Endodermal cell (in vitro differentiated cells): Measurements from ENCODE around the gene SLX4IP. TPM values are rescaled to one million over a fixed set of nuclear protein-coding genes. Genes with fewer than 3 reads are reported as not detected.

ENCODE experiments used
- DNase-seq: peaks from one replicate; pipeline ENCODE4 v3.0.0-alpha.2; 2017
- H3K27ac ChIP-seq: 2 replicates; pipeline ENCODE4 v1.5.1; 2013; ENCODE audit warnings: mild to moderate bottlenecking, low read depth, low read length, moderate library complexity
- H3K27me3 ChIP-seq: 2 replicates; pipeline ENCODE4 v1.6.1; 2013; ENCODE audit warnings: mild to moderate bottlenecking, low read length, moderate library complexity; ENCODE audit not compliant: insufficient read depth, control insufficient read depth, poor library complexity, severe bottlenecking
- H3K36me3 ChIP-seq: 2 replicates; pipeline ENCODE4 v1.7.0; 2013; ENCODE audit warnings: mild to moderate bottlenecking, low read length, moderate library complexity; ENCODE audit not compliant: control insufficient read depth, insufficient read depth
- H3K4me1 ChIP-seq: one replicate; pipeline ENCODE4 v1.7.0; 2013; ENCODE audit warnings: low read length; ENCODE audit not compliant: control insufficient read depth, insufficient read depth
- H3K4me3 ChIP-seq: 2 replicates; pipeline ENCODE4 v1.5.1; 2013; ENCODE audit warnings: mild to moderate bottlenecking, low read length, moderate library complexity
- H3K9ac ChIP-seq: 2 replicates; pipeline ENCODE4 v1.6.1; 2013; ENCODE audit warnings: mild to moderate bottlenecking, low read length, moderate library complexity; ENCODE audit not compliant: poor library complexity, severe bottlenecking; ENCODE audit errors: extremely low read depth
- H3K9me3 ChIP-seq: 2 replicates; pipeline ENCODE4 v1.6.1; 2013; ENCODE audit warnings: mild to moderate bottlenecking, low read length, moderate library complexity; ENCODE audit not compliant: control insufficient read depth
- H3K27ac Mint-ChIP-seq: 2 replicates; pipeline ENCODE4 v1.8.0; 2020; ENCODE audit warnings: mixed read lengths
- H3K27me3 Mint-ChIP-seq: 2 replicates; pipeline ENCODE4 v1.8.0; 2021; ENCODE audit warnings: mild to moderate bottlenecking, mixed read lengths; ENCODE audit not compliant: insufficient read depth
- H3K36me3 Mint-ChIP-seq: 2 replicates; pipeline ENCODE4 v1.8.0; 2020; ENCODE audit warnings: low read depth, mixed read lengths
- H3K4me1 Mint-ChIP-seq: 2 replicates; pipeline ENCODE4 v1.8.0; 2020; ENCODE audit warnings: mixed read lengths
- H3K4me3 Mint-ChIP-seq: 2 replicates; pipeline ENCODE4 v1.8.0; 2020; ENCODE audit warnings: mild to moderate bottlenecking, moderate library complexity, mixed read lengths
- H3K9me3 Mint-ChIP-seq: 2 replicates; pipeline ENCODE4 v1.8.0; 2020; ENCODE audit warnings: mild to moderate bottlenecking, mixed read lengths
- CTCF ChIP-seq: fragments of 200-600 bp; sonication (generic); conservative IDR thresholded peaks from 2 replicates; pipeline ENCODE4 v1.5.0; 2021; ENCODE audit warnings: antibody characterized with exemption, mild to moderate bottlenecking
- WGBS, 2 experiments: methylation state at CpG; one replicate each; pipeline versions ENCODE4 v1.1.5 to v1.1.7; 2013; ENCODE audit warnings: missing lambda C conversion rate in 2 of 2, mixed read lengths in 1 of 2; ENCODE audit not compliant: insufficient coverage in 1 of 2, insufficient read length in 1 of 2; 5-methylcytosine and 5-hydroxymethylcytosine counted together
- total RNA-seq, 2 donors: library from RNA; stranded (reverse); fragmentation: NEBNext Ultra II Directional in 1 of 2; extraction: Animal tissue kit (Norgen Biotek cat#: 25700) in 1 of 2; gene quantifications; 2 replicates in 1 of 2; 3 replicates in 1 of 2; pipeline ENCODE4 v1.2.1, GENCODE V29; 2021

SLX4IP gene
- total RNA-seq, 2 donors from 2014 or later, result 9.2 to 9.5 TPM

DNA sequence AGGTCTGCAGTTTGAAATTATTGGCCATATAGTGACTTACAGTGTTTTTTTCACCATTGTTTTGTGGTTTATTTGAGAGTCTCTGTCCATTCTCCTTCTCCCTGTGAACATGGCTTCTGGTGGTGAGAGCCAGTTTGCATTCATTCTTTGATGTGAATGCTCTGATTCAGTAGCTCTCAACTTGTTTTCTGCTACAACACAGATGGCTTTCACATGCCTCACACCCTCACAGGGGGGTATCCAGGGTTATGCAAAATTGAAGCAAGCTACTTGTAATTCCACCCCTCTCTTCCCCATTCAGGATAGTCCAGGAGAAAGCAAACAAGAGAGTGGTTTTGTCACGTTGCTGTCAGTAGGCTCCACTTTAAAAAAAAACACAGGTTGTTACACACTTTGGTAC is 55.6 kb downstream of the SLX4IP start:
- Mint-ChIP-seq H3K27me3 (peaks cover 12% of the 10 kb centered on the region), H3K36me3 (no peaks in the 10 kb centered on the region), H3K4me1 (peaks cover 38% of the 10 kb centered on the region), H3K4me3 (no peak overlapping the region), H3K27ac (peak overlapping the region; percentile 84), H3K9me3 (no peaks in the 10 kb centered on the region)
- H3K9me3 ChIP-seq, result no peaks in the 10 kb centered on the region
- TF ChIP-seq CTCF, result no peak
- H3K9ac ChIP-seq, result no peak overlapping the region
- H3K27ac ChIP-seq, result peak overlapping the region; percentile 90
- DNase-seq, result peak; percentile 91
- H3K4me3 ChIP-seq, result peak overlapping the region; percentile 2
- WGBS, 2 experiments, result 0% methylated on average over 1 of the region's 1 CpG; no CpG with 5 or more reads in 1 of the 2 experiments
- H3K27me3 ChIP-seq, result peaks cover 13% of the 10 kb centered on the region
- H3K4me1 ChIP-seq, result peaks cover 15% of the 10 kb centered on the region
- no peaks in the 10 kb centered on the region for H3K36me3 ChIP-seq

GRCh38 chr20:10492065-10492464 is 57.0 kb downstream of the SLX4IP start:
- H3K36me3 Mint-ChIP-seq, result no peaks in the 10 kb centered on the region
- H3K9me3 ChIP-seq, result no peaks in the 10 kb centered on the region
- DNase-seq, result no peak
- H3K27ac Mint-ChIP-seq, result no peak overlapping the region
- H3K27ac ChIP-seq, result no peak overlapping the region
- H3K4me3 ChIP-seq, result no peak overlapping the region
- peaks cover 15% of the 10 kb centered on the region for H3K4me1 ChIP-seq
- 91 to 100% methylated on average over 1 to 2 of the region's 2 CpGs for WGBS, 2 experiments
- H3K9me3 Mint-ChIP-seq, result no peaks in the 10 kb centered on the region
- H3K27me3 Mint-ChIP-seq, result peaks cover 12% of the 10 kb centered on the region
- H3K4me3 Mint-ChIP-seq, result no peak overlapping the region
- H3K27me3 ChIP-seq, result peaks cover 13% of the 10 kb centered on the region
- TF ChIP-seq CTCF, result no peak
- no peak overlapping the region for H3K9ac ChIP-seq
- no peaks in the 10 kb centered on the region for H3K36me3 ChIP-seq
- peaks cover 38% of the 10 kb centered on the region for H3K4me1 Mint-ChIP-seq

DNA sequence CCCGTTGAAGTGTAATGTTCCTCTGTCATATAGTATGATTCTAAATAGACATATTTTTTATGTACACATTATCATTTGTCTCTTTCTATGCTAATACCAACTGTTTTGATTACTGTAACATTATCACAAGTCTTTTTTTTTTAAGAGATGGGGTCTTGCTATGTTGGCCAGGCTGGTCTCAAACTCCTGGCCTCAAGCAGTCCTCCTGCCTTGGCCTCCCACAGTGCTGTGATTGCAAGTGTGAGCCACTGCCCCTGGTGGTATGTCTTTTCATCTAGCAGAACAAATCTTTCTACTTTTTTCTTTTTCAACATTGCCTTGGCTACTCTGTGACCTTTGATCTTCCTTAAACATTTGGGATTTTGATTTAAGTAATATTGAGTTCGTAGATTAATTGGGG is 57.7 kb downstream of the SLX4IP start:
- peaks cover 10% of the 10 kb centered on the region for H3K27me3 ChIP-seq
- TF ChIP-seq CTCF, result peak; percentile 45
- no peaks in the 10 kb centered on the region for H3K36me3 ChIP-seq
- H3K27me3 Mint-ChIP-seq, result peaks cover 7% of the 10 kb centered on the region
- no peaks in the 10 kb centered on the region for H3K9me3 ChIP-seq
- H3K4me3 Mint-ChIP-seq, result no peak overlapping the region
- H3K4me3 ChIP-seq, result no peak overlapping the region
- peaks cover 33% of the 10 kb centered on the region for H3K4me1 Mint-ChIP-seq
- 93 to 100% methylated on average over 1 of the region's 2 CpGs for WGBS, 2 experiments
- no peak overlapping the region for H3K27ac ChIP-seq
- H3K9me3 Mint-ChIP-seq, result no peaks in the 10 kb centered on the region
- no peak for DNase-seq
- no peak overlapping the region for H3K9ac ChIP-seq
- H3K4me1 ChIP-seq, result peaks cover 15% of the 10 kb centered on the region
- H3K36me3 Mint-ChIP-seq, result no peaks in the 10 kb centered on the region
- no peak overlapping the region for H3K27ac Mint-ChIP-seq
